ENCODE results near the gene NSUN4. TPM values are rescaled to one million over a fixed set of nuclear protein-coding genes. Genes with fewer than 3 reads are reported as not detected.

Gene NSUN4
- total and polyA plus RNA-seq, 9 of the 15 experiments (the other 6 are each of a cell fraction or from before 2014, with no cell fraction given), result 33.4 to 60.2 (median 46.3) TPM

- TF ChIP-seq BRD4 (IDR thresholded peaks at IDR 0.05), result no peak
- TF ChIP-seq TARDBP (IDR thresholded peaks at IDR 0.05), result no peak
- TF ChIP-seq ARHGAP35 (IDR thresholded peaks at IDR 0.05; ENCODE audit: partially characterized antibody), result no peak
- no peak for TF ChIP-seq MEF2A (IDR thresholded peaks at IDR 0.05; ENCODE audit: control insufficient read depth, low read depth, low read length)
- no peak; the same call in 1 of the 2 replicates for TF ChIP-seq HDGF (IDR thresholded peaks at IDR 0.05)
- TF ChIP-seq ZBTB8A (IDR thresholded peaks at IDR 0.05; ENCODE audit: partially characterized antibody), result no peak
- TF ChIP-seq MED1 (CRISPR knock-in tag; IDR thresholded peaks at IDR 0.05; ENCODE audit: borderline replicate concordance), result no peak
- TF ChIP-seq, protein P1, sequence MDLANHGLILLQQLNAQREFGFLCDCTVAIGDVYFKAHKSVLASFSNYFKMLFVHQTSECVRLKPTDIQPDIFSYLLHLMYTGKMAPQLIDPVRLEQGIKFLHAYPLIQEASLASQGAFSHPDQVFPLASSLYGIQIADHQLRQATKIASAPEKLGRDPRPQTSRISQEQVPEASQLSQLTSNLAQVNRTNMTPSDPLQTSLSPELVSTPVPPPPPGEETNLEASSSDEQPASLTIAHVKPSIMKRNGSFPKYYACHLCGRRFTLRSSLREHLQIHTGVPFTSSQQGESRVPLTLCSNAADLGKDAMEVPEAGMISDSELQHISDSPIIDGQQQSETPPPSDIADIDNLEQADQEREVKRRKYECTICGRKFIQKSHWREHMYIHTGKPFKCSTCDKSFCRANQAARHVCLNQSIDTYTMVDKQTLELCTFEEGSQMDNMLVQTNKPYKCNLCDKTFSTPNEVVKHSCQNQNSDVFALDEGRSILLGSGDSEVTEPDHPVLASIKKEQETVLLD (IDR thresholded peaks at IDR 0.05), result no peak
- TF ChIP-seq, protein P2, sequence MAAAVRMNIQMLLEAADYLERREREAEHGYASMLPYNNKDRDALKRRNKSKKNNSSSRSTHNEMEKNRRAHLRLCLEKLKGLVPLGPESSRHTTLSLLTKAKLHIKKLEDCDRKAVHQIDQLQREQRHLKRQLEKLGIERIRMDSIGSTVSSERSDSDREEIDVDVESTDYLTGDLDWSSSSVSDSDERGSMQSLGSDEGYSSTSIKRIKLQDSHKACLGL (CRISPR knock-in tag; IDR thresholded peaks at IDR 0.05; ENCODE audit: borderline replicate concordance, poor library complexity, severe bottlenecking), result no peak
- no peak for TF ChIP-seq FOXP1 (CRISPR knock-in tag; IDR thresholded peaks at IDR 0.05)
- no peak for TF ChIP-seq PTTG1 (tag; IDR thresholded peaks at IDR 0.05; ENCODE audit: low read depth)
- TF ChIP-seq RFX7 (CRISPR knock-in tag; IDR thresholded peaks at IDR 0.05), result no peak
- peak; percentile 54; the same call in 1 of the 2 replicates for TF ChIP-seq E2F4 (CRISPR knock-in tag; IDR thresholded peaks at IDR 0.05; ENCODE audit: low read depth)
- TF ChIP-seq C11orf30 (IDR thresholded peaks at IDR 0.05; ENCODE audit: low read depth), result no peak
- no peak for TF ChIP-seq HMG20A (CRISPR knock-in tag; conservative IDR thresholded peaks at IDR 0.05)
- no peak for TF ChIP-seq ZNF766 (CRISPR knock-in tag; conservative IDR thresholded peaks at IDR 0.05)
- TF ChIP-seq BRF1 (IDR thresholded peaks at IDR 0.05; ENCODE audit: borderline replicate concordance, extremely low read depth, insufficient read length), result no peak
- TF ChIP-seq NR1H2 (CRISPR knock-in tag; IDR thresholded peaks at IDR 0.05), result no peak
- TF ChIP-seq SIRT6 (IDR thresholded peaks at IDR 0.05; ENCODE audit: low read depth, low read length), result no peak
- TF ChIP-seq, protein P3, sequence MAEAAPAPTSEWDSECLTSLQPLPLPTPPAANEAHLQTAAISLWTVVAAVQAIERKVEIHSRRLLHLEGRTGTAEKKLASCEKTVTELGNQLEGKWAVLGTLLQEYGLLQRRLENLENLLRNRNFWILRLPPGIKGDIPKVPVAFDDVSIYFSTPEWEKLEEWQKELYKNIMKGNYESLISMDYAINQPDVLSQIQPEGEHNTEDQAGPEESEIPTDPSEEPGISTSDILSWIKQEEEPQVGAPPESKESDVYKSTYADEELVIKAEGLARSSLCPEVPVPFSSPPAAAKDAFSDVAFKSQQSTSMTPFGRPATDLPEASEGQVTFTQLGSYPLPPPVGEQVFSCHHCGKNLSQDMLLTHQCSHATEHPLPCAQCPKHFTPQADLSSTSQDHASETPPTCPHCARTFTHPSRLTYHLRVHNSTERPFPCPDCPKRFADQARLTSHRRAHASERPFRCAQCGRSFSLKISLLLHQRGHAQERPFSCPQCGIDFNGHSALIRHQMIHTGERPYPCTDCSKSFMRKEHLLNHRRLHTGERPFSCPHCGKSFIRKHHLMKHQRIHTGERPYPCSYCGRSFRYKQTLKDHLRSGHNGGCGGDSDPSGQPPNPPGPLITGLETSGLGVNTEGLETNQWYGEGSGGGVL (CRISPR knock-in tag; IDR thresholded peaks at IDR 0.05), result no peak
- no peak for TF ChIP-seq SRSF7 (optimal IDR thresholded peaks at IDR 0.05; ENCODE audit: low read depth, low read length)
- TF ChIP-seq CHCHD3 (CRISPR knock-in tag; IDR thresholded peaks at IDR 0.05), result no peak
- no peak for TF ChIP-seq NR2C1 (IDR thresholded peaks at IDR 0.05)
- no peak for TF ChIP-seq NR2C1 (tag; IDR thresholded peaks at IDR 0.05)
- TF ChIP-seq RB1 (IDR thresholded peaks at IDR 0.05; ENCODE audit: low read depth), result peak; percentile 53
These were observed 36.7 kb upstream of the NSUN4 start (continued) for GRCh38 chr1:46303872-46304326.
